Common myeloid progenitor, CD34-positive (primary cell): ENCODE measurements around the gene RAD23B.

Experiments used
- CTCF ChIA-PET: fragments of 350-600 bp; sonication (Branson Sonifier 250); formaldehyde crosslinking; loops from one replicate; lab custom pipeline; 2021; ENCODE audit warnings: antibody characterized with exemption; lab: Charles Lee
- POLR2A ChIA-PET: fragments of 350-600 bp; sonication (Branson Sonifier 250); formaldehyde crosslinking; loops from one replicate; lab custom pipeline; 2021; ENCODE audit warnings: antibody characterized with exemption; lab: Charles Lee
- DNase-seq, 3 donors: peaks; one replicate each; pipeline versions ENCODE4 v3.0.0 to v3.0.0-alpha.2; 2013
- H3K27ac ChIP-seq, 2 experiments: 1 replicate in 1 of 2; 2 replicates in 1 of 2; pipeline ENCODE4 v1.7.0; 2013; ENCODE audit warnings: inconsistent platforms in 2 of 2, low read length in 2 of 2, mild to moderate bottlenecking in 2 of 2, low read depth in 1 of 2, moderate library complexity in 1 of 2; ENCODE audit not compliant: severe bottlenecking in 2 of 2, insufficient read depth in 1 of 2, poor library complexity in 1 of 2
- H3K27me3 ChIP-seq, 5 experiments: replicated peaks in 2 of 5; 1 replicate in 3 of 5; 2 replicates in 2 of 5; pipeline versions ENCODE4 v1.6.1 to v1.7.0; 2013; ENCODE audit warnings: low read length in 4 of 5, mild to moderate bottlenecking in 2 of 5, moderate library complexity in 2 of 5, inconsistent platforms in 1 of 5; ENCODE audit not compliant: insufficient read depth in 5 of 5, control insufficient read depth in 4 of 5
- H3K36me3 ChIP-seq, 4 experiments: 1 replicate in 2 of 4; 2 replicates in 2 of 4; pipeline versions ENCODE4 v1.6.1 to v1.7.0; 2013; ENCODE audit warnings: low read length in 3 of 4, control low read depth in 1 of 4, mild to moderate bottlenecking in 1 of 4; ENCODE audit not compliant: control insufficient read depth in 4 of 4, insufficient read depth in 4 of 4
- H3K4me1 ChIP-seq, 4 experiments: 1 replicate in 3 of 4; 2 replicates in 1 of 4; pipeline versions ENCODE4 v1.6.1 to v1.7.1; 2013; ENCODE audit warnings: low read length in 3 of 4, mild to moderate bottlenecking in 3 of 4, control low read depth in 1 of 4, inconsistent platforms in 1 of 4, moderate library complexity in 1 of 4; ENCODE audit not compliant: control insufficient read depth in 4 of 4, insufficient read depth in 4 of 4; ENCODE audit errors: control extremely low read depth in 1 of 4
- H3K4me3 ChIP-seq, 7 experiments: 1 replicate in 4 of 7; 2 replicates in 3 of 7; pipeline versions ENCODE4 v1.5.1 to v1.7.0; 2013; ENCODE audit warnings: mild to moderate bottlenecking in 7 of 7, low read length in 6 of 7, moderate library complexity in 6 of 7, inconsistent platforms in 2 of 7, low read depth in 2 of 7, control low read depth in 1 of 7; ENCODE audit not compliant: insufficient read depth in 4 of 7, control insufficient read depth in 1 of 7; ENCODE audit errors: extremely low read depth in 1 of 7
- H3K9me3 ChIP-seq, 5 experiments: 1 replicate in 4 of 5; 2 replicates in 1 of 5; pipeline versions ENCODE4 v1.6.1 to v1.7.1; 2013; ENCODE audit warnings: low read length in 4 of 5, mild to moderate bottlenecking in 2 of 5, inconsistent platforms in 1 of 5, low read depth in 1 of 5, moderate library complexity in 1 of 5; ENCODE audit not compliant: control insufficient read depth in 4 of 5, insufficient read depth in 2 of 5; ENCODE audit errors: control extremely low read depth in 1 of 5
- WGBS: methylation state at CpG from one replicate; pipeline ENCODE4 v1.1.5; 2013; ENCODE audit not compliant: insufficient coverage; 5-methylcytosine and 5-hydroxymethylcytosine counted together

Gene RAD23B

DNA sequence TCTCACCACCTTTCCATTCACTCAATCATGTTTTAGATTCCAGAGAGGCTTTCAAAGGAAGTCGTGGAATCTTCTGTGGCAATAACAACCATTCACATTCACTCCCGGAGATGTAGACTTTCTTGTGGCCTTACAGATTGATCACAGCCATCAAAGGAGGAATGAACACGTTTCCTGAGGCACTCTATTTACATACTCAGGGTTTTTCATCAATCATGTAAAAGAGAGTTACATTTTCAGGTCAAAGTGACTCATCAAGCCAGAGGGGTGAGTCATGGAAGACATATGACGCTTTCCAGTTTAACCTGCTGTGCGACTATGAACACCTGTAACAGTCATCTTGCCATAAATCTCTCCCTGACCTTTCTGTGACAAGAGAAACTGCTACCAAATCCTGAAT, 39.3 kb upstream of the RAD23B start:
- Histone ChIP-seq H3K27me3 (no peaks in the 10 kb centered on the region), H3K36me3 (no peaks in the 10 kb centered on the region), H3K4me1 (peaks cover 0 to 5% (median 0%) of the 10 kb centered on the region in 4 experiments), H3K27ac (no peak overlapping the region), H3K4me3 (no peak overlapping the region), H3K9me3 (no peaks in the 10 kb centered on the region)
- CTCF ChIA-PET, result no interaction called here
- POLR2A ChIA-PET, result no interaction called here
- WGBS, result 88% methylated on average over 4 of the region's 5 CpGs
- no peak for DNase-seq

DNA sequence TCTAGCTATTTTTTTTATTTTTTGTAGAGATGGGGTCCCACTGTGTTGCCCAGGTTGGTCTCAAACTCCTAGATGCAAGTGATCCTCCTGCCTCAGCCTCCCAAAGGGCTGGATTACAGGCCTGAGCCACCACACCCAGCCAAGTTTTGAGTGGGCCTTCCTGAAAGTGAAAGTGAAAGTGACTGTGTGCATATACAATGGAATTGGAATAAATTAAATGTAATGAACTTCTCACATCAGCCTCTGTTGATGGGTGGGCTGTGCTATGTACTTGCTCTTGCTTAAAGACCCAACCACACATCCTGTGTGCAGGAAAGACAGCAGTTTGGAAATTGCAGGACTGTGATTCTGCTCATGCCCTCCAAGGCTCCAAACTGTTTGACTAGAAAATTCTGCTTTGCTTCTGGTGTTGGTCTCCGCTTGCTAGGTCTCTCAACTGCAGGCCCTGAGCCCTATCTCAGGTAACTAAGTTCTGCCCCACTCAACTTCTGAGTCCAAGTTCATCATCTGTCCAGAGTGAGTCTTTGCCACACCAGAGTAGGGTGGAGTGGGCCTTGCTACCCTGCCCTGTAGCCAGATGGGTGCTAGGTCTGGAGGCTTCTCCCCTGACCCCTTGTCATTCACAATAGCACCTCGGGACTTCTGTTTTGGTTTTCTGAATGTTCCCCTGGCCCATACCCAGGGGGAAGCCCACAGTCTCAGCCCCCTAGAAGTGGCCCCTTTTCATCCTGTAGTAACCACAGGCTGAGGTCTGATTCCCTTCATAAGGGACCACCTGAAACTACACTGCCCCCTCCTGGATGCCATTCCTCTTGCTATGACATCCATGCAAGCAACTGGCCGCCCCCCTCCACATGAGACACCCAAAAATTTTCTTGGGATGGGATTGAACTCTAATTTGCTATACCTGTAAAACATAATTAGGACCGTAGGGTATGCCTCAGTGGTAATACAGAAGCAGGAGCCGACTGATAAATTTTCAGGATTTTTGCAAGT, 36.5 kb upstream of the RAD23B start:
- Histone ChIP-seq H3K4me1 (peaks cover 0 to 5% (median 0%) of the 10 kb centered on the region in 4 experiments), H3K4me3 (no peak overlapping the region), H3K9me3 (no peaks in the 10 kb centered on the region), H3K27ac (no peak overlapping the region), H3K27me3 (no peaks in the 10 kb centered on the region), H3K36me3 (no peaks in the 10 kb centered on the region)
- ChIA-PET POLR2A (interaction anchor here (0.6 kb wide), 1 partner anchor 55 kb away, joined by 7 read pairs; no protein-coding TSS in a partner anchor), CTCF (interaction anchor here (0.6 kb wide), 1 partner anchor 1023 kb away, joined by 3 read pairs; no protein-coding TSS in a partner anchor)
- WGBS, result 75% methylated on average over 2 of the region's 5 CpGs
- peak; percentile 12 to 61 (median 53) for DNase-seq

- H3K9me3 ChIP-seq, result no peaks in the 10 kb centered on the region
- 93% methylated on average over 4 of the region's 5 CpGs for WGBS
- CTCF ChIA-PET, result interaction anchor here (1.3 kb wide), 1 partner anchor 12 kb away, joined by 4 read pairs; no protein-coding TSS in a partner anchor
- H3K36me3 ChIP-seq, result no peaks in the 10 kb centered on the region
- peaks cover 0 to 5% (median 0%) of the 10 kb centered on the region in 4 experiments for H3K4me1 ChIP-seq
- no peak for DNase-seq
- H3K27me3 ChIP-seq, result no peaks in the 10 kb centered on the region
- no peak overlapping the region for H3K27ac ChIP-seq
- no peak overlapping the region for H3K4me3 ChIP-seq
- POLR2A ChIA-PET, result no interaction called here
These were observed 34.4 kb upstream of the RAD23B start for GRCh38 chr9:107248714-107249113.

- ChIA-PET POLR2A (no interaction called here), CTCF (interaction anchor here (1.2 kb wide), 1 partner anchor 92 kb away, joined by 3 read pairs; no protein-coding TSS in a partner anchor)
- no peak overlapping the region for H3K4me3 ChIP-seq
- no peaks in the 10 kb centered on the region for H3K9me3 ChIP-seq
- no peak for DNase-seq
- no peaks in the 10 kb centered on the region for H3K27me3 ChIP-seq
- WGBS, result 79% methylated on average over 2 of the region's 2 CpGs
- H3K36me3 ChIP-seq, result no peaks in the 10 kb centered on the region
- no peak overlapping the region for H3K27ac ChIP-seq
- peaks cover 0 to 5% (median 0%) of the 10 kb centered on the region in 4 experiments for H3K4me1 ChIP-seq
These were observed 33.9 kb upstream of the RAD23B start for GRCh38 chr9:107249131-107249533.

DNA sequence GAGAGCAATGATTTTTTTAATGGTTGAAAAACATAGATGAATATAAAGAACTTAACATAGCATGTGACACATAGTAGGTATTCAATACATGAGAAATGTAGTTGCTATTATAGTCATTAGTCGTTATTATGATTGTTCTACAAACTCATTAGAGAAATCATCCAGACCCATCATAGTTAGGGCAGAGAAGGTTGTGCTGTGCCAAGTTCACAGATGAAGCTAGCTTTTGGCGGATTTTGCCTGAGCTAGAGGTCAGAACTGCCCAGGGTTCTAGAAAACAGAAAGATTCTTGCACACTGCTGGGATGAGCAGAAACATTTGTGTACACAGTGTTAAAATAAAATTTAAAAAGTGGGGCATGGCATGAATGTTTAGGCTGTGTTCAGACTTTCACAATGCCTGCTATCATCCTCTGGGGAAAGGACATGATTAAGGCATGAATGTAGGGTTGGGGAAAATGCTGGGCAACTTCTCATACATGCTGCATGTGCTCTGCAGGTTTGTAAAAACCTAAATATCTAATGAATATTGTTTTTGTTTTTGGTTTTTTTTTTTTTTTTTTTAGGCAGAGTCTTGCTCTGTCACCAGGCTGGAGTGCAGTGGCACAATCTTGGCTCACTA, 33.3 kb upstream of the RAD23B start:
- POLR2A ChIA-PET, result no interaction called here

GRCh38 chr9:107251756-107252322, 31.2 kb upstream of the RAD23B start:
- no peak for DNase-seq
- Histone ChIP-seq H3K4me1 (no peaks in the 10 kb centered on the region), H3K27me3 (no peaks in the 10 kb centered on the region), H3K36me3 (no peaks in the 10 kb centered on the region), H3K9me3 (no peaks in the 10 kb centered on the region), H3K4me3 (no peak overlapping the region), H3K27ac (no peak overlapping the region)
- WGBS, result 98% methylated on average over 4 of the region's 4 CpGs
- ChIA-PET POLR2A (no interaction called here), CTCF (interaction anchor here (0.5 to 0.9 kb wide), 2 partner anchors 8 to 32 kb away, joined by 3 to 4 read pairs; no protein-coding TSS in a partner anchor)

More for the DNA sequence above, 33.3 kb upstream of the RAD23B start:
- H3K4me1 ChIP-seq, result peaks cover 0 to 5% (median 0%) of the 10 kb centered on the region in 4 experiments
- H3K27ac ChIP-seq, result no peak overlapping the region
- no peaks in the 10 kb centered on the region for H3K9me3 ChIP-seq
- WGBS, result 100% methylated on average over 1 of the region's 2 CpGs
- H3K27me3 ChIP-seq, result no peaks in the 10 kb centered on the region
- no peaks in the 10 kb centered on the region for H3K36me3 ChIP-seq
- no peak for DNase-seq
- CTCF ChIA-PET, result interaction anchor here (1.2 kb wide), 1 partner anchor 91 kb away, joined by 3 read pairs; no protein-coding TSS in a partner anchor
- no peak overlapping the region for H3K4me3 ChIP-seq
